ENCODE measurements around the gene DUS2.

DNA sequence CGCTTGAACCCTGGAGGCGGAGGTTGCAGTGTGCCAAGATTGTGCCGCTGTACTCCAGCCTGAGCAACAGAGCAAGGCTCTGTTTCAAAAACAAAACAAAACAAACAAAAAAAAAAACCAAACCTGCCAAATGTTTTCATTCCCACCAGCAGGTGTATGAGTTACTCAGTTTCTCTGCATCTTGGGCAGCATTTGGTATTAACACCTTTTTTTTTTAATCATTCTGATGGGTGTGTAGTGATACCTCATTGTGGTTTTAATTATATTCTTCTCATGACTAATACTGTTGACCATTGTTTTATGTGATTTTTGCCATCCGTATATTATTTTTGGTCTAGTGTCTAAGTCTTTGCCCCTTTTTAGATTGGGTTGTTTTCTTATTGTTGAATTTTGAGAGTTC is 77.4 kb downstream of the DUS2 start:
- TF ChIP-seq CTCF (IDR thresholded peaks at IDR 0.05) (no peak), POLR2A (IDR thresholded peaks at IDR 0.05) (no peak)
